SIG-M5 treated with dmso at 0.1 percent for 504 hours (cell line): ENCODE measurements around the gene ANO9.

Source experiments
- DNase-seq: peaks from one replicate; lab custom pipeline; 2025; ENCODE audit not compliant: unreplicated experiment; lab: John Stamatoyannopoulos, UW

ANO9 gene

GRCh38 chr11:452916-453527, 11.2 kb upstream of the ANO9 start:
- no peak for DNase-seq

DNA sequence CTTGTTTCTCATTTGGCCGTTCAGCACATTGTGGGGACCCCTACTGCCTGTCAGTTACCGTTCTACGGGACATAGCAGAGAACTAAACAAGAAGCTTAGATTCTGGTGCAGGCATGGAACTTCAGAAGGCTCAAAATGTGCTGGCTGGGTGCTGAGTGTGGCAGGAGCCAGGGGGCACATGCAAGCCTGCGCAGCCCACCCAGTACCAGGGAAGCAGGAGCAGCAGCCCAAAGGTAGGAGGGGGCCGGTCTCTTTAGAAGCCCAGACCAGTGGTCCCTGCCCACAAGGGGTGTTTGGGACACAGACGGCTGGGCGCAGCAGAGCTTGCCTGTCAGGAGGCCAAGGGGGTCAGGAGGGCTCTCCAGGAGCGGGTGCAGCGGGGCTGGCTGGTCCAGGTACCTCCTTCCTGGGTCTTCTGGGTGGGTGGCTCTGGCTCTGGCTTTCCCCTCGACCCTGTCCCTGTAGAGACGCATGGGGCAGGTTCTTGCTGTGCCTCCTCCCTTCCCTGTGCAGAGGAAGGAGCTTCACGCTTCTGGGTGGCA, 10.5 kb upstream of the ANO9 start:
- no peak for DNase-seq

DNA sequence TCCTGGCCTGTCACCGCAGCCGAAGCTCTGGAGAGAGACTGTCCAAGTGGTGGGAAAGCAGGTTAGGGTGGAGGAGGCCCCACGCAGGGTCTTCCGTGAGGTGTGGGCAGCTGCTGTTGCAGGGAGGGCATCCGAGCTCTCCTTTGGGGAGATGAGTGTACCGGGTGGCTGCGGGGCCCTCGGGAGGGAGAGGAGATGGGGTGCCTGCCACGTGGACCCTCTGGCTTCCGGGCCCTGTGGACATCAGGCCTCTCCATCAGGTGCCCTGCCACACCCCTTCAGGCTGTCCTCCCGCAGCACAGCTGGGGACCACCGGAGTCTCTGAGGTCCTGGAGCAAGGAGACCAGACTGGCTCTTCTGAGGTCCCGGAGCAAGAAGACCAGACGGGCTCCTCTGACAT, 9.9 kb upstream of the ANO9 start:
- DNase-seq, result no peak

GRCh38 chr11:450809-451451, 9.1 kb upstream of the ANO9 start:
- DNase-seq, result peak; percentile 40

GRCh38 chr11:449889-450808, 8.3 kb upstream of the ANO9 start, which contains the start of gene PTDSS2:
Gene PTDSS2 (plus strand): TSS chr11:450279. CDS start chr11:450456, 177 bp downstream.
- peak; percentile 93 for DNase-seq

GRCh38 chr11:447923-448731, 6.3 kb upstream of the ANO9 start:
- peak; percentile 81 for DNase-seq

GRCh38 chr11:446891-447290, 5.1 kb upstream of the ANO9 start:
- DNase-seq, result no peak

- DNase-seq, result no peak
These were observed 4.2 kb upstream of the ANO9 start for GRCh38 chr11:445765-446588.

DNA sequence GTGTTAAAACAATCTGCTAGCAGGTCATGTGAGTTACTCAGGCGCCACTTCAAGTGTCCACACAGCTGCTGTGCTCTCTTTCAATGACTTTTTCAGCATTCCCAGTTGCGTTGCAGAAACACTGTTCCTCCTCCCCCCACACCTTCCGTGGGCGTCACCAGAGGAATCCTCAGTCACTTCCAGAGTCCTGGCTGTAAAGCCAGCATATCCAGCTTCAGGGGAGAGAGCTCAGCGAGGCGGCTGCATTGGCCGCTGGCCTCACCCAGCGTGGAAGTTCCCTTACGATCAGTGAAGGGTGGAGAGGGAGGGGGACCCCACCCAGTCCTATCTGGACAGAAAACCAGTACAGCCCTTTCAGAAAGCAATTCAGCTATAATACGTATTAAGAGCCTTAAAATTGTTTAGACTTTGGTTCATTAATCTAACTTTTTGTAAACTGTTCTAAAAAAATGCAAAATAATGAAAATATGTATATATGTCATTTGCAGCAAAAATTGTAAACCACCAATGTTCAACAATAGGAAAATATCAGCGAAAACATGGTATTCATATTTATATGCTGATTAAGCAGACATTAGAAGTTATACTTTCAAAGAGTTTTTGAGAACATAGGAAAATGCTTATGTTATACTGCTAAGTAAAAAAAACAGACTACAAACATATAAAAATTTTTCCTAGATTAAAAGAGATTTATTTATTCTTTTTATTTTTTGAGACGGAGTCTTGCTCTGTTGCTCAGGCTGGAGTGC, 2.8 kb upstream of the ANO9 start:
- no peak for DNase-seq

DNA sequence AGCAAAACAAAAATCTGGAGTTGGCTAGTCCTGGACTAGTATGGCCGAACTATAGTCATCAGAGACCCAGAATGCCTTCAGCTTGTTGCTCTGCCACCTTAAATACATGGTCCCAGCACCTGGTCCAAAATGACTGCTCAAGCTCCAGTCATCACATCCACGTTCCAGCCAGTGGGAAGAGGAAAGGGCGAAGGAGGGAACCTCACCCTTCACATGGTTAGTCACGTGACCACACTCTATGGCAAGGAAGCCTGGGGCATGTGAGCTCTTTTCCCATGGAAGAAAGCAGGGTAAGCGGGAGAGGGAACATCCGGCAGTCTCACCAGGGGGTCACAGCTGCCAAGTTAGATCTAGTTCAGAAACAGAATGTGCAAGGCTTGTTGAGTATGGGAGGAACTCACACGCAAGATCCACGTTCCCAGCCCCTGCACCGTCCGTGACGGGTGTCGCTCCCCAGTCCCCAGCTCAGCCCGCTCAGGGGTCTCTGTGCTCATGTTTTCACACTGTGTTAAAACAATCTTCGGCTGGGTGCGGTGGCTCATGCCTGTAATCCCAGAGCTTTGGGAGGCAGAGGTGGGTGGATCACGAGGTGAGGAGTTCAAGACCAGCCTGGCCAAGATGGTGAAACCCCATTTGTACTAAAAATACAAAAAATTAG, 1.9 kb upstream of the ANO9 start:
- DNase-seq, result no peak

DNA sequence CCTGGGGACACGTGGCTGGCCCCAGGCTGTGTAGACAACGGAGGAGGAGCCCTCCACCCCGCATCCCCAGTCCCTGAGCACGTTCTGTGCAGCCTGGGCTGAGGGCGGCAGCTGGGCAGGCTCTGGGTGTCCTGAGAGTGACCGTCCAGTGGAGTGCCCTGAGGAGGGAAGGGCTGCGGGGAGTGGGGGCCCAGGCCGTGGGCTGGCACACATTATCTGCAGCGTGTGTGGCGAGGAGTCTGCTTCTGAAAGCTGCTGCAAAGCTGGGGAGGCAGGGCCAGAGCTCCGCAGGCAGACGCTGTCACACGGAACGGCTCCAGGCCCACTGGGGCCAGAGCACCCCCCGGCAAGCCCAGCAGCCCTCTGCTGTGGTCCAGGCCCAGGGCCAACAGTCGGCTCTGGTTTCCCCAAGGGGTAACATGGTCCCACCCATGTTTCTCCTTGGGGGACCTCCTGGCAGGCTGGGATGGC, 835 bp upstream of the ANO9 start:
- no peak for DNase-seq

DNA sequence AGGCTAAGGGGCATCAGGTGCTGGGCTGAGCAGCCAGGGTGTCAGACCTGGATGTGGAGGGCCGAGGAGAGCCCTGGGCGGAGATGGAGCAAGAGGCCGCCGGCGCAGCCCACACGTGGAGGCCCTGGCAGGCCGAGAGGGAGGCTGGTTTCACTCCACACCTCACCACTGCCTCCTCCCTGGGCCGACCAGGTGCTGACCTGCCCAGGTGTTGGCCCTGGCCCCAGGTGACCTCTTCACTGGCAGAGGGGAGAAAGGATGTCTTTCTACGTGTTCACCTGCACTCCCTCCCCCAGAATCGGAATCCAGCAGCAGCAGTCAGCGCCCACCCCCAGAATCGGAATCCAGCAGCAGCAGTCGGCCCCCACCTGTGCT, 781 bp downstream of the ANO9 start:
- no peak for DNase-seq

- DNase-seq, result no peak
These were observed 1.5 kb downstream of the ANO9 start for GRCh38 chr11:440065-441042.

- DNase-seq, result no peak
These were observed 2.3 kb downstream of the ANO9 start for GRCh38 chr11:439315-440064.

- no peak for DNase-seq
These were observed 3.5 kb downstream of the ANO9 start for GRCh38 chr11:438101-438844.

- no peak for DNase-seq
These were observed 4.5 kb downstream of the ANO9 start for GRCh38 chr11:437228-437870.
